HG03378 (cell line): ENCODE measurements around the gene CYP26C1.

Experiments used
- ATAC-seq: cut with Tn5 transposase; IDR thresholded peaks from one replicate; pipeline ENCODE4 v1.9.1; 2021; ENCODE audit warnings: mild to moderate bottlenecking, moderate library complexity; ENCODE audit not compliant: unreplicated experiment

Gene CYP26C1

GRCh38 chr10:93063977-93064660 is 3.5 kb downstream of the CYP26C1 start:
- ATAC-seq: no peak

- ATAC-seq: no peak
Measured at GRCh38 chr10:93064874-93065660, 4.5 kb downstream of the CYP26C1 start.

DNA sequence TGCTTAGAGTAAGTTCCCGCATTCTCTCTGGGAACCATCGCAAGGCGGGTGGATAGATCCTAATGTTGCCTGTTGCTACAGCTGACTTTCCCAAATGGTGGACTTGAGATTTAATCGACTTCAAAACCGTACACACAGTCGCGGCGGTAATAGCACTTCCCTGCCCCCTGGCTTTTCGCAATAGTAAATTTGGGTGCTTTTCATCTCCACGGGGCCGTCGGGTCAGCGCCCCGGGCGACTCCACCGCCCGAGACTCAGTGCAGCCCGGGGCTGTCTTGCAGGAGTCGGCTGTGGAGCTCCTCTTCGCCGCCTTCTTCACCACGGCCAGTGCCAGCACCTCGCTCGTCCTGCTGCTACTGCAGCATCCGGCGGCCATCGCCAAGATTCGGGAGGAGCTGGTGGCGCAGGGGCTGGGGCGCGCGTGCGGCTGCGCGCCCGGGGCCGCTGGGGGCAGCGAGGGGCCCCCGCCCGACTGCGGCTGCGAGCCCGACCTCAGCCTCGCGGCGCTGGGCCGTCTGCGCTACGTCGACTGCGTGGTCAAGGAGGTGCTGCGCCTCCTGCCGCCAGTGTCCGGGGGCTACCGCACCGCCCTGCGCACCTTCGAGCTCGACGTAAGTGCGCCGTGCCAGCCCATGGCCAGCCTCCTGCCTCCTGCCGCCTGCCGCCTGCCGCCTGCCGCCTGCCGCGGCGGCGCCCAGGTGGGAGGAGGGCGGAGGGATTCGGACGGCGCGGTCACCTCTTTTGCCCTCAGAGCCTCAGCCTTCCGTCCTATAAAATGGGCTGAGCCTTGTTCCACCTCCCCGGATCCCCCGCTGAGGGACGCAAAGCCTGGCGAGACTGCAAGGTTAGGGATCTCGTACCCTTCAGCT is 5.3 kb downstream of the CYP26C1 start:
- no peak for ATAC-seq

DNA sequence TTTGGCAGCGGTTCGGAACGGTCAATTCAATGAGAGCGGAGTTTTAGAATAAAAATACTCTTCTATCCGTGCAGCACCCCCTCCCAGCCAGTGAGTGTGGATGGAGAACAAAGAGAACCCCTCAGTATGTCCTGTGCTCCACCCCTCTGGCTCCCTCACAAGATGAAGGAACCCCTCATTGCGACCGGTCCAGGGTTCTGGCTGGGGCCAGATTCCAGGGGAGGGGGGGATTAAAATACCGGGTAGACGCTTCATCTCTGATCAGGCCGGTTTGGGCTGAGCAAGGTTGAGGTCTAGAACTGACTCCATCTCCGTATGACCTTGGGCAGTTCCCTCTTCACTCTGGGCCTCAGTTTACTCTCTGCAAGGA is 5.9 kb downstream of the CYP26C1 start:
- ATAC-seq: no peak

DNA sequence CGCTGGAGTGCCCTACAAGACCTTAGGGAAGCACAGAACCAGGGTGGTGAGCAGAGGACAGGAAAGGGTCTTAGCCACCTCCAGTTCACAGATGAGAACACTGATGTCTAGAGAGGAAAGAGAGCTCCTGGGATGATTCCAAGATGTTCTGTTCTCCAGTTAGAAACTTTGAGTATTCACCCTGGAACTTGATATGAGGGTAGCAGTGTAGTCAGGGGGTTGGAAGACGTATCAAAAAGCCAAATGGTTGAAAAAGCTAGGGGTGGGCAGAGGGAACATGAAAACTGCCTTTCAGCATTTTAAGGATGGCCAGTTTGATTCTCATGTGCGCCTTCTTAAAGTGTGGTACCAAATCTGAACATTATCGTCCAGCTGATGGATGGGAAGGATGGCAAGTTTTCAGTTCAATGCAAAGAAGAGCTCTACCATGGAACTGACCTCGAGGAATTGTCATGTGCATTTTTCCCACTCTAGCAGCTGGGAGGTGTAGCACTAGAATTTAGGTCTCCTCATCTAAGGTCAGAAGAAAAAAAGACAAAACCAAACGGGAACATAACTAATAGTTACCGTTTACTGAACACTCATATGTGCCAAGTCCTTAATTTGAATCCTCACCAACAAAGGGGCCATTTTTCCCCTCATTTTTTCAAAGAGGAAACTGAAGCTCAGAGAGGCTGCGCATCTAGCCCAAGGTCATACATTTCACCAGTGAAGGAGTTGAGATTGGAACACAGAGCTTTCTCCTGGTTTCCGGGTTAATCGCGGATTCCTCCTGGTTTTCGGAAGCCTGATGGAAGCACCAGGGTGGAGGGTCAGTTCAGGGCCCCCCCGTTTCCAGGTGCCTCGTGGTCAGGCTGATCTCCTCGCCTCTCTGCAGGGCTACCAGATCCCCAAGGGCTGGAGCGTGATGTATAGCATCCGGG is 7.1 kb downstream of the CYP26C1 start:
- no peak for ATAC-seq

DNA sequence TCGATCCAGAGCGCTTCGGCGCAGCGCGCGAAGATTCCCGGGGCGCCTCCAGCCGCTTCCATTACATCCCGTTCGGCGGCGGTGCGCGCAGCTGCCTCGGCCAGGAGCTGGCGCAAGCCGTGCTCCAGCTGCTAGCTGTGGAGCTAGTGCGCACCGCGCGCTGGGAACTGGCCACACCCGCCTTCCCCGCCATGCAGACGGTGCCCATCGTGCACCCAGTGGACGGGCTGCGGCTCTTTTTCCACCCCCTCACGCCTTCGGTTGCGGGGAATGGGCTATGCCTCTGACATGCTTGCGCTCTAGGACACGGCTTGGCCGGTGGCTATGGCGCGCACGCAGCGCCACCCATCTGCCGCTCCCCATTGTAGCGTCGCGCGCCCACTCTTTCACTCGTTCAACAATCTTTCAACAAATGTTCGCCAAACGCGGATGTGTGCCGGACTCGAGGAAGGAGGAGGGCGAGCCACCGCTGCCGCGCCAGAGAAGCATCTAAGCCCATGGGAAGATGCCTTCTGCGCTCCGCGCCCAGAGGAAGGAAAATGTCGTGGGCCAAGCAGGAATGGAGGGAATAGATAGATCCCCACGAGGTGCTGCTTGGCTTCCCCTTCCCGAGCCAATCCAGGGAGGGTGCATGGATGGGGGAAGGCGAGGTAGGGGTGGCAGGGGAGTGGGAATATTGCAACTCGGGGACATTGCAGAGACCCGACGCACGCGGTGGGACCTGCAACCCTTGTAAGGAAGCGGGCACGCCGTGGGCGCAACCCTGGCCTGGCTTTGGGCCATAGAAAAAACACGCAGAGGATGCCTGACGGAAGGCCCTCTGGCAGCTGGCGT is 8.0 kb downstream of the CYP26C1 start:
- no peak for ATAC-seq

DNA sequence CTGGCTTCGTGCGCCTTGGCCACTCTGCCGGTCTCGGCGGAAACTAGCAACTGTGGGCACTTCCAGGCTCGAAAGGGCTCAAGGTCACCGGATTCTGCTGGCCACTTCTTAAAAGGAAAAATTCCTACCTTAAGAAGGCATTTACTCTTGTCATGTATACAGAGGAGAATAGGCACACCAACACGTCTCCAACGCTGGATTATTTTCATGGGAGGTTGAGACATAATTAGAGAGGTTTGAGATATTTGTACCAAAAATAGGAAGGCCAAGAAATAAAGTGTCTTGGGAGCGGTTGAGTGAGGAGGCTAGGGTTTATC is 8.6 kb downstream of the CYP26C1 start:
- ATAC-seq: no peak

DNA sequence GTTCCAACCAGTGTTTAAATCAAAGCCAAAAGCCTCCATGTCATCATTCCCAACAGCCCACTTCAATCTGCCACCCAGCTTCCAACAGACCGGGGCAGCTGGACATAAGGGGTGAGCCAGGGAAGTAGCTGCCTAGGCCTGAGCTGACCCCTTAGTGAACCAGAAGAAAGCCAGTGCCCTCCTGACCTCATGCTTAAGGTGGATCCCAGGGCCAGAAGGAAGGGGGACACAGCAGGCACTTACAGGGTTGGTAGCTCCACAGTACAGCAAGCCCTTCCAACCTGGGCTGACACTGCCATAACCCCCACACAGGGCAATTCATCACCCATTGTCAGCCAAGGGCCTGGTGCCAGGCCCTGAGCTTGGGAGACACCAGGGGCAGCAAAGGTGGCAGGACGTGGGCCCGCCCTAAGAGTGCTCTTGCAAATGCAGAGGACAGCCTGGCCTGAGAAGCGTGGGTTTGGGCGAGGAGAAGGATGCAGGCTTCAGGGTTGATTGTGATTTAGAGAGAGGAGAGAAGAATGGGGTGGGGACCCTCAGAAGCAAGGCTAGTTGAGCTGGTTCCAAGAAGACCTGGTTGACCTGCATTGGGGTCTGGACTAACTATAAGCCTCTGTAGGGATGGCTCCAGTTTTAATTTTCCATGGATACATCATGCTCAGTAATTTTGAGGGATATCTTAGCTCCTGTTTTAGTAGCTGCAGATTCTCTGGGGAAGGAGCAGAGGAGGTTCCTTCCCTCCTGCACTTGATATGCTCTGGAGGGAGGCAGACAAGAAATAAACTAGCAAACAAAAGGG is 10.0 kb downstream of the CYP26C1 start:
- ATAC-seq: no peak

DNA sequence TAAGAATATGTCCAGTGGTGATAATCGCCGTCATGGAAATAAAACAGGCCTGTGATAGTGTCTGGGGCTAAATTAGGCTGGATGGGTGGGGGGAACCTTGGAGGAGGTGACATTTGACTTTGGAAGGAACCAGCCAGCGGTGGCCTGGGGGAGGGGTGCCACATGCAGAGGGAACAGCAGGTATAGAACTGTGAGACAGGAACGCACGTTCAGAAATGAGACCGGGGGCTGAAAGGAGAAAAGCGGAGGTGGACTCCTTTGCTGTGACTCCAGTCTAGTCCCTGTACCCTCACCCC is 10.5 kb downstream of the CYP26C1 start:
- no peak for ATAC-seq

- no peak for ATAC-seq
Measured at GRCh38 chr10:93071674-93072224, 11.2 kb downstream of the CYP26C1 start.

GRCh38 chr10:93072225-93072712 is 11.7 kb downstream of the CYP26C1 start:
- ATAC-seq: no peak

GRCh38 chr10:93072713-93073538 is 12.3 kb downstream of the CYP26C1 start:
- ATAC-seq: no peak

DNA sequence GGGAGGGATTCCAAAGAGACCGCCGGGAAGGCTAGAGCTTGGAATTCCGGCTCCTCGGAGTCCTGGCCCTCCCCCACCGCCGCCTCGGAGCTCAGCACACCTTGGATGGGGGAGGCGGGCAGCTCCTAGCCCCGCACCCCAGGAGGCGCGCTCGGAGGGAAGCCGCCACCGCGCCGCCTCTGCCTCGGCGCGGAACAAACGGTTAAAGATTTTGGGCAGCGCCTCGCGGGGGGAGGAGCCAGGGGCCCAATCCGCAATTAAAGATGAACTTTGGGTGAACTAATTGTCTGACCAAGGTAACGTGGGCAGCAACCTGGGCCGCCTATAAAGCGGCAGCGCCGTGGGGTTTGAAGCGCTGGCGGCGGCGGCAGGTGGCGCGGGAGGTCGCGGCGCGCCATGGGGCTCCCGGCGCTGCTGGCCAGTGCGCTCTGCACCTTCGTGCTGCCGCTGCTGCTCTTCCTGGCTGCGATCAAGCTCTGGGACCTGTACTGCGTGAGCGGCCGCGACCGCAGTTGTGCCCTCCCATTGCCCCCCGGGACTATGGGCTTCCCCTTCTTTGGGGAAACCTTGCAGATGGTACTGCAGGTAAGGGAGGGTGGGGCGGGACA is 13.0 kb downstream of the CYP26C1 start, which contains the start of gene CYP26A1:
TSS of gene CYP26A1 (plus strand) at position 355 of the 608 bp plus-strand sequence. CDS start at position 397, 42 bp downstream.
- ATAC-seq: no peak

- no peak for ATAC-seq
Measured at GRCh38 chr10:93074147-93074596, 13.6 kb downstream of the CYP26C1 start.

DNA sequence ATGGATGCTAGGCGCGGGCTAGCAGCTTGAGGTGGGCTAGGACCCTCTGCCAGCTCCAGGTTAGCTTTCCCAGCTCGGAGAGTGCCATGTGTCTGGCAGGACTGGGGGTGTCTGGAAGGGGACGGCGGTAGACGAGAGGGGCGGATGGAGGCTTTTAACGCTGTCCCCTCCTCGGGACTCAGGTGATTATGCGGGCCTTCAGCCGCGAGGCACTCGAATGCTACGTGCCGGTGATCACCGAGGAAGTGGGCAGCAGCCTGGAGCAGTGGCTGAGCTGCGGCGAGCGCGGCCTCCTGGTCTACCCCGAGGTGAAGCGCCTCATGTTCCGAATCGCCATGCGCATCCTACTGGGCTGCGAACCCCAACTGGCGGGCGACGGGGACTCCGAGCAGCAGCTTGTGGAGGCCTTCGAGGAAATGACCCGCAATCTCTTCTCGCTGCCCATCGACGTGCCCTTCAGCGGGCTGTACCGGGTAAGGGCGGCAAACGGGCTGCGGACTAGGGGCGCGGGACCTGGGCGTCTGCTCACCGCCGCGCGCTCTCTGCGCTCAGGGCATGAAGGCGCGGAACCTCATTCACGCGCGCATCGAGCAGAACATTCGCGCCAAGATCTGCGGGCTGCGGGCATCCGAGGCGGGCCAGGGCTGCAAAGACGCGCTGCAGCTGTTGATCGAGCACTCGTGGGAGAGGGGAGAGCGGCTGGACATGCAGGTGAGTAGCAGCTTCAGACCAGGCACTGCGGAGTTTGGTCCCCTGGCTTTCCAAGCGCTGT is 14.2 kb downstream of the CYP26C1 start:
- ATAC-seq: no peak
